ENCODE measurements around the gene HOXD11.

The HOXD11 gene

GRCh38 chr2:176156807-176157498, 49.9 kb downstream of the HOXD11 start, which contains the start of gene HOXD3:
HOXD3 (plus strand) TSS chr2:176157307; CDS start chr2:176169115, 11,808 bp downstream.
- TF ChIP-seq CTCF (IDR thresholded peaks at IDR 0.05; ENCODE audit: low read depth, low read length, missing control alignments) = no peak
- no peak for DNase-seq (ENCODE audit: low read depth)
- peak within 1 kb of the TSS; percentile 31 for H3K4me3 ChIP-seq (ENCODE audit: low read depth, low read length)
- in situ Hi-C loops (cut with HindIII; ENCODE audit: low sequenced_read_pairs) = no loop called here

- DNase-seq (ENCODE audit: low read depth) = no peak
- in situ Hi-C loops (cut with HindIII; ENCODE audit: low sequenced_read_pairs) = no loop called here
- H3K4me3 ChIP-seq (ENCODE audit: low read depth, low read length) = peak overlapping the region; percentile 31
- TF ChIP-seq CTCF (IDR thresholded peaks at IDR 0.05; ENCODE audit: low read depth, low read length, missing control alignments) = no peak
Measured at GRCh38 chr2:176157499-176158185, 50.6 kb downstream of the HOXD11 start.

- TF ChIP-seq CTCF (IDR thresholded peaks at IDR 0.05; ENCODE audit: low read depth, low read length, missing control alignments) = no peak
- peak overlapping the region; percentile 31 for H3K4me3 ChIP-seq (ENCODE audit: low read depth, low read length)
- DNase-seq (ENCODE audit: low read depth) = no peak
- in situ Hi-C loops (cut with HindIII; ENCODE audit: low sequenced_read_pairs) = no loop called here
Measured at GRCh38 chr2:176158186-176158591, 51.1 kb downstream of the HOXD11 start.

- in situ Hi-C loops (cut with HindIII; ENCODE audit: low sequenced_read_pairs) = no loop called here
- TF ChIP-seq CTCF (IDR thresholded peaks at IDR 0.05; ENCODE audit: low read depth, low read length, missing control alignments) = no peak
- no peak for DNase-seq (ENCODE audit: low read depth)
- H3K4me3 ChIP-seq (ENCODE audit: low read depth, low read length) = no peak overlapping the region
Measured at GRCh38 chr2:176158855-176159662, 52.0 kb downstream of the HOXD11 start.

Measured in astrocyte of the cerebellum (primary cell).